Trophoblast cell (in vitro differentiated cells and primary cell): Measurements from ENCODE around the gene FAM83F.
"Not testable (repeated sequence)": the region's sequence is repeated elsewhere in the genome, so short reads cannot be mapped to it uniquely, and the experiment has no call there.

Source experiments
- DNase-seq, 2 donors: peaks; one replicate each; pipeline ENCODE4 v3.0.0-alpha.2; 2016
- H2AFZ ChIP-seq: 2 replicates; pipeline ENCODE4 v1.6.1; 2013; ENCODE audit warnings: low read length, moderate library complexity, mild to moderate bottlenecking; ENCODE audit not compliant: insufficient read depth, poor library complexity
- H2AK5ac ChIP-seq: 2 replicates; pipeline ENCODE4 v1.6.1; 2013; ENCODE audit warnings: mild to moderate bottlenecking, low read length
- H2BK120ac ChIP-seq: 2 replicates; pipeline ENCODE4 v1.6.1; 2013; ENCODE audit warnings: low read length, mild to moderate bottlenecking, moderate library complexity; ENCODE audit not compliant: insufficient read depth, poor library complexity
- H2BK12ac ChIP-seq: 2 replicates; pipeline ENCODE4 v1.6.1; 2013; ENCODE audit warnings: mild to moderate bottlenecking, low read length, moderate library complexity
- H2BK5ac ChIP-seq: 2 replicates; pipeline ENCODE4 v1.6.1; 2013; ENCODE audit warnings: low read length, low read depth, moderate library complexity, mild to moderate bottlenecking; ENCODE audit not compliant: poor library complexity
- H3K14ac ChIP-seq: 2 replicates; pipeline ENCODE4 v1.6.1; 2013; ENCODE audit warnings: mild to moderate bottlenecking, low read length
- H3K18ac ChIP-seq: 2 replicates; pipeline ENCODE4 v1.6.1; 2013; ENCODE audit warnings: mild to moderate bottlenecking, low read length
- H3K23ac ChIP-seq: 2 replicates; pipeline ENCODE4 v1.6.1; 2013; ENCODE audit warnings: low read length
- H3K27ac ChIP-seq: 2 replicates; pipeline ENCODE4 v1.5.1; 2013; ENCODE audit warnings: low read depth, mild to moderate bottlenecking, inconsistent platforms, low read length, moderate library complexity
- H3K27me3 ChIP-seq: 2 replicates; pipeline ENCODE4 v1.6.1; 2013; ENCODE audit warnings: inconsistent platforms, mild to moderate bottlenecking, low read length, moderate library complexity; ENCODE audit not compliant: insufficient read depth
- H3K36me3 ChIP-seq, 2 experiments: 1 replicate in 1 of 2; 2 replicates in 1 of 2; pipeline ENCODE4 v1.6.1; 2013; ENCODE audit warnings: low read length in 2 of 2, mild to moderate bottlenecking in 2 of 2, moderate library complexity in 1 of 2; ENCODE audit not compliant: insufficient read depth in 2 of 2, control insufficient read depth in 1 of 2
- H3K4ac ChIP-seq: 2 replicates; pipeline ENCODE4 v1.6.1; 2013; ENCODE audit warnings: low read depth, mild to moderate bottlenecking, low read length, moderate library complexity
- H3K4me1 ChIP-seq, 2 experiments: 1 replicate in 1 of 2; 2 replicates in 1 of 2; pipeline ENCODE4 v1.6.1; 2013; ENCODE audit warnings: low read length in 2 of 2, mild to moderate bottlenecking in 2 of 2, moderate library complexity in 1 of 2; ENCODE audit not compliant: insufficient read depth in 2 of 2, control insufficient read depth in 1 of 2
- H3K4me2 ChIP-seq: 2 replicates; pipeline ENCODE4 v1.6.1; 2013; ENCODE audit warnings: inconsistent platforms, mild to moderate bottlenecking, low read length, moderate library complexity
- H3K4me3 ChIP-seq: 2 replicates; pipeline ENCODE4 v1.5.1; 2013; ENCODE audit warnings: mild to moderate bottlenecking, low read depth, low read length, inconsistent platforms
- H3K79me1 ChIP-seq: one replicate; pipeline ENCODE4 v1.6.1; 2013; ENCODE audit warnings: low read length
- H3K79me2 ChIP-seq: 2 replicates; pipeline ENCODE4 v1.6.1; 2013; ENCODE audit warnings: low read length, mild to moderate bottlenecking; ENCODE audit not compliant: control insufficient read depth, insufficient read depth, poor library complexity
- H3K9ac ChIP-seq: 2 replicates; pipeline ENCODE4 v1.6.1; 2013; ENCODE audit warnings: mild to moderate bottlenecking, low read length
- H3K9me3 ChIP-seq: 2 replicates; pipeline ENCODE4 v1.6.1; 2013; ENCODE audit warnings: low read depth, mild to moderate bottlenecking, control low read depth, inconsistent platforms, low read length; ENCODE audit not compliant: insufficient read depth
- H4K12ac ChIP-seq: 2 replicates; pipeline ENCODE4 v1.6.1; 2013; ENCODE audit warnings: low read depth, mild to moderate bottlenecking, low read length, moderate library complexity
- H4K8ac ChIP-seq: 2 replicates; pipeline ENCODE4 v1.6.1; 2013; ENCODE audit warnings: low read depth, mild to moderate bottlenecking, low read length, moderate library complexity
- H4K91ac ChIP-seq: one replicate; pipeline ENCODE4 v1.6.1; 2013; ENCODE audit warnings: low read depth, mild to moderate bottlenecking, low read length, moderate library complexity
- WGBS: extraction: QIAGEN DNeasy Blood & Tissue Kit; methylation state at CpG from one replicate; pipeline ENCODE4 v1.1.7; 2013; ENCODE audit warnings: missing lambda C conversion rate; ENCODE audit not compliant: insufficient read length, insufficient coverage; ENCODE audit errors: extremely low coverage; 5-methylcytosine and 5-hydroxymethylcytosine counted together

FAM83F gene

DNA sequence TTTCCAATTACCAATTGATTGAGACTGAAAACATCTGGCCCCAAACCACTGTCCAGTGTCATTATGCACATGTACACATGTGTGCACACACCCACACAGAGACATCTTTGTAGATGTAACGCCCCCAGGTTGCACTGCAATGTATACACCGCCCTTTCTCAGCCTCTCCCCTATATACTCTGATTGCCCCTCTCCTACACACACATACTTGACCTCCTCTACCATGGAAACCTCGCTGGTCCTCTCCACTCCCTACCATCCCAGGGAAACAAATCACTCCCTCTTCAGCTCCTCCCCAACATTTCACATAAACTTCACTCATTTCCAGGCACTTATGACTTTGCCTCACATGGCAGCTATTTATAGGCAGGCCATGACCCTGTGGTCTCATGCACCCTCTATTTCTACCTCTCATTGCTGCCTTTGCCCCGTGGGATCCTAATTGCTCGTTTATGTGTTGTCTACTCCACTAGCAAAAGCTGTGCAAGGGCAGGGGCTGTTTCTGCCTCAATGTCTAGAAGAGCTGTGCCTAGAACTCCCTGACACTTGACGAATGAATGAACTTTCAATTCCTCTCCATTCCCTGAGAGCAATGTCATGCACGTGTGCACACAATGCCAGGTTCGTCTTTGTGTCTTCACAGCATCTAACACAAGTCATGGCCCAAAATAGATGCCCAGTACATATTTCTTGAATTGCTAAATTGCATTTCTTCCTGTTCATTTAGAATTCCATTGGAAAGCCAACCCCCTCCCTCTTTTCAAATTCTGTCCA, 44.6 kb upstream of the FAM83F start:
- Histone ChIP-seq H3K4ac (no peak overlapping the region), H3K9ac (no peak overlapping the region), H3K14ac (no peak overlapping the region), H3K27me3 (no peaks in the 10 kb centered on the region), H3K4me2 (no peak overlapping the region), H3K27ac (no peak overlapping the region), H2BK120ac (no peak overlapping the region), H3K79me1 (no peaks in the 10 kb centered on the region), H3K18ac (no peak overlapping the region), H2AK5ac (no peak overlapping the region), H3K23ac (no peak overlapping the region), H4K12ac (no peak overlapping the region), H3K79me2 (no peaks in the 10 kb centered on the region), H3K4me3 (no peak overlapping the region), H2AFZ (no peak overlapping the region), H3K9me3 (no peaks in the 10 kb centered on the region), H2BK12ac (no peak overlapping the region), H4K91ac (no peak overlapping the region), H2BK5ac (no peak overlapping the region), H4K8ac (no peak overlapping the region), H3K36me3 (no peaks in the 10 kb centered on the region), H3K4me1 (no peaks in the 10 kb centered on the region)
- DNase-seq: no peak
- no CpG with 5 or more reads among the region's 8 CpGs for WGBS

DNA sequence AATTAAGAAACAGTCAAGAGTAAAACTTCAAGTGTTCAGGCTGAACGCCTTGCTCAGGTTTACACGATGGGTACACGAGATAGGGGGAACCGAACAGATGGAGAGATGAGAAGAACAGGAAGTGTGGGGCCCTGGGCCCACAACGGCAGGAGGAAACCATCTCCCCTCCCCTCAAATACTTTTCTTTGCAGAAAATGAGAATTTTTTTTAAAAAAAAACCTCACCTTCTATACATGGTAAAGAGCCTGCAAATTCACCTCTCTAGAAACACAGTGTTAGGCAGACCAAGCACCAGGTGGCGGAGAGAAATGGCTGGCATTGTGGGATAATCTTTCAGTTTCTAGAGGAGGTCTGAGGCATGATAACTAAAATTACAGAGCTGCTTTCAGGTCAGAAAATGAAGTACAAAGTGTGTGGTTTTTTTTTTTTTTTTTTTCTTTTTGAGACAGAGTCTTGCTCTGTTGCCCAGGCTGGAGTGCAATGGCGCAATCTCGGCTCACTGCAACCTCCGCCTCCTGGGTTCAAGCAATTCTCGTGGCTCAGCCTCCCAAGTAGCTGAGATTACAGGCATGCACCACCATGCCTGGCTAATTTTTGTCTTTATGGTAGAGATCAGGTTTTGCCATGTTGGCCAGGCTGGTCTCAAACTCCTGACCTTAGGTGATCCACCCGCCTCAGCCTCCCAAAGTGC, 43.0 kb upstream of the FAM83F start:
- WGBS: no CpG with 5 or more reads among the region's 11 CpGs
- H3K4ac ChIP-seq, H3K14ac ChIP-seq, H4K91ac ChIP-seq, H2BK12ac ChIP-seq, H4K12ac ChIP-seq, H3K36me3 ChIP-seq, H3K4me1 ChIP-seq, H3K4me3 ChIP-seq, DNase-seq, H3K9ac ChIP-seq, H3K4me2 ChIP-seq, H3K27ac ChIP-seq, H2AFZ ChIP-seq, H3K79me1 ChIP-seq, H3K9me3 ChIP-seq, H2BK5ac ChIP-seq, H2BK120ac ChIP-seq, H3K18ac ChIP-seq, H2AK5ac ChIP-seq, H3K27me3 ChIP-seq, H3K79me2 ChIP-seq, H3K23ac ChIP-seq, H4K8ac ChIP-seq: not testable (repeated sequence)

DNA sequence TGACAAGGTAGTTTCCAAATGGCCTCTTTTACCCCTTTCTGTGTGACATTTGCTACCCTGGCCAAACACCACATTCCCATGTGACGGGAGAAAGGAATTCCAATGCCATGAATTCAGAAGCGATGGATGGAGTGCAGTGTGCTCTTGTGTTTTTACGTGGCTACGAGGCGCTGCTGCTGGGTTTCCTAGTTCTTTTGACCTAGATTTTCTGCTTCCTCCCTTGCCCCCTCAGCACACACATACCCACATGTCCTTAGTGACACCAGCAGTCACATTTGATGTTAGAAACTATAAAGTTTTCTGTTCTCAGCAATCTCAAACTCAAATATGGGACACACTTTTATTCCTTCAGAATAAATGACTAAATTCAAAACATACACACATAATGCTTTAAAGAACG, 42.4 kb upstream of the FAM83F start:
- Histone ChIP-seq H3K4ac (no peak overlapping the region), H3K23ac (no peak overlapping the region), H3K9me3 (peaks cover 2% of the 10 kb centered on the region), H3K79me2 (no peaks in the 10 kb centered on the region), H3K36me3 (no peaks in the 10 kb centered on the region), H3K4me3 (no peak overlapping the region), H3K9ac (no peak overlapping the region), H4K12ac (no peak overlapping the region), H3K79me1 (no peaks in the 10 kb centered on the region), H2BK5ac (no peak overlapping the region), H3K18ac (no peak overlapping the region), H3K4me1 (no peaks in the 10 kb centered on the region), H3K27ac (no peak overlapping the region), H3K27me3 (no peaks in the 10 kb centered on the region), H3K4me2 (no peak overlapping the region), H2AFZ (no peak overlapping the region), H3K14ac (no peak overlapping the region), H2AK5ac (no peak overlapping the region), H2BK120ac (no peak overlapping the region), H4K91ac (no peak overlapping the region), H4K8ac (no peak overlapping the region), H2BK12ac (no peak overlapping the region)
- WGBS: no CpG with 5 or more reads among the region's 6 CpGs
- no peak for DNase-seq

DNA sequence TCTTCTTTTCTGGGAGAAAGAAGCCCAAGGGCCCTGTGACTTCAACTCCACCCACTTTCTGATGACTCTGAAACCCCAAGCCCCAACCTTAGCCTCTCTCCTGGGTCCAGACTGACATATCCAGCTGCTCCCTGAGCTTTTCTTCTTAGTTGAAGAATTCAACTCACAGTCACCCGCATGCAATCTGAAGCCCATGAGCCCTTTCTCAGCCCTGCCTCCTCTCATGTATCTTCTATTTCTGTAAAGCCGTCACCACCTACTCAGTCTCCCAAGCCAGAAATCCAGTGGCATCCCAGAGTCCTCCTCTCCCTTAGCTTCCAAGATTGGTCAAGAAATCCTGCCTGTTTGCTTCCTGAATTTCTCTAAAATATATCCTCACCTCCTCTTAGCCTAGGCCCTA, 41.7 kb upstream of the FAM83F start:
- Histone ChIP-seq H3K36me3 (no peaks in the 10 kb centered on the region), H3K9me3 (peaks cover 2% of the 10 kb centered on the region), H3K4me3 (no peak overlapping the region), H3K18ac (no peak overlapping the region), H4K12ac (no peak overlapping the region), H3K27me3 (no peaks in the 10 kb centered on the region), H2BK120ac (no peak overlapping the region), H3K14ac (no peak overlapping the region), H2AFZ (no peak overlapping the region), H3K4ac (no peak overlapping the region), H4K91ac (no peak overlapping the region), H3K79me1 (no peaks in the 10 kb centered on the region), H3K4me1 (no peaks in the 10 kb centered on the region), H3K79me2 (no peaks in the 10 kb centered on the region), H3K27ac (no peak overlapping the region), H2AK5ac (no peak overlapping the region), H3K9ac (no peak overlapping the region), H4K8ac (no peak overlapping the region), H2BK5ac (no peak overlapping the region), H3K23ac (no peak overlapping the region), H3K4me2 (no peak overlapping the region), H2BK12ac (no peak overlapping the region)
- no peak for DNase-seq
- WGBS: no CpG with 5 or more reads among the region's 2 CpGs
